Measurements from ENCODE around the gene OR4K1.
"Not testable (repeated sequence)": the region's sequence is repeated elsewhere in the genome, so short reads cannot be mapped to it uniquely, and the experiment has no call there.

Gene OR4K1

GRCh38 chr14:19930617-19931016, at the start of gene OR4K1:
OR4K1 (plus strand) TSS chr14:19930917; CDS start chr14:19935667, 4,750 bp downstream.
- Mint-ChIP-seq H3K27ac (no peak within 1 kb of the TSS), H3K4me1 (no peaks in the 10 kb centered on the region), H3K4me3 (no peak within 1 kb of the TSS), H3K9me3 (peaks cover 2% of the 10 kb centered on the region), H3K27me3 (no peaks in the 10 kb centered on the region), H3K36me3 (no peaks in the 10 kb centered on the region)
- ATAC-seq, result no peak

GRCh38 chr14:19895282-19895681, 35.4 kb upstream of the OR4K1 start:
- no peak overlapping the region for H3K4me3 Mint-ChIP-seq
- H3K4me1 Mint-ChIP-seq, result no peaks in the 10 kb centered on the region
- no peaks in the 10 kb centered on the region for H3K27me3 Mint-ChIP-seq
- H3K27ac Mint-ChIP-seq, result no peak overlapping the region
- H3K36me3 Mint-ChIP-seq, result no peaks in the 10 kb centered on the region
- peaks cover 8% of the 10 kb centered on the region for H3K9me3 Mint-ChIP-seq
- ATAC-seq, result no peak

- H3K36me3 Mint-ChIP-seq, result no peaks in the 10 kb centered on the region
- H3K4me3 Mint-ChIP-seq, result no peak overlapping the region
- H3K4me1 Mint-ChIP-seq, result no peaks in the 10 kb centered on the region
- no peak overlapping the region for H3K27ac Mint-ChIP-seq
- peaks cover 15% of the 10 kb centered on the region for H3K9me3 Mint-ChIP-seq
- peak; percentile 16 for ATAC-seq
- no peaks in the 10 kb centered on the region for H3K27me3 Mint-ChIP-seq
These were observed 29.7 kb upstream of the OR4K1 start for GRCh38 chr14:19900999-19901398.

GRCh38 chr14:19902409-19902808, 28.3 kb upstream of the OR4K1 start:
- H3K9me3 Mint-ChIP-seq, result peaks cover 9% of the 10 kb centered on the region
- no peaks in the 10 kb centered on the region for H3K4me1 Mint-ChIP-seq
- H3K36me3 Mint-ChIP-seq, result no peaks in the 10 kb centered on the region
- ATAC-seq, result no peak
- H3K27me3 Mint-ChIP-seq, result no peaks in the 10 kb centered on the region
- no peak overlapping the region for H3K4me3 Mint-ChIP-seq
- H3K27ac Mint-ChIP-seq, result no peak overlapping the region

GRCh38 chr14:19906665-19907064, 24.1 kb upstream of the OR4K1 start:
- Mint-ChIP-seq H3K4me1 (no peaks in the 10 kb centered on the region), H3K9me3 (peaks cover 5% of the 10 kb centered on the region), H3K36me3 (no peaks in the 10 kb centered on the region), H3K27ac (no peak overlapping the region), H3K27me3 (no peaks in the 10 kb centered on the region), H3K4me3 (no peak overlapping the region)
- no peak for ATAC-seq

- Mint-ChIP-seq H3K9me3 (peaks cover 4% of the 10 kb centered on the region), H3K4me1 (no peaks in the 10 kb centered on the region), H3K27me3 (no peaks in the 10 kb centered on the region), H3K4me3 (no peak overlapping the region), H3K27ac (no peak overlapping the region), H3K36me3 (no peaks in the 10 kb centered on the region)
- no peak for ATAC-seq
These were observed 19.6 kb upstream of the OR4K1 start for GRCh38 chr14:19911114-19911513.

GRCh38 chr14:19917243-19917642, 13.5 kb upstream of the OR4K1 start:
- no peak for ATAC-seq
- H3K4me3 Mint-ChIP-seq, result no peak overlapping the region
- no peaks in the 10 kb centered on the region for H3K9me3 Mint-ChIP-seq
- no peaks in the 10 kb centered on the region for H3K36me3 Mint-ChIP-seq
- no peak overlapping the region for H3K27ac Mint-ChIP-seq
- H3K27me3 Mint-ChIP-seq, result no peaks in the 10 kb centered on the region
- no peaks in the 10 kb centered on the region for H3K4me1 Mint-ChIP-seq

- H3K36me3 Mint-ChIP-seq, result no peaks in the 10 kb centered on the region
- H3K9me3 Mint-ChIP-seq, result no peaks in the 10 kb centered on the region
- ATAC-seq, result no peak
- H3K27me3 Mint-ChIP-seq, result no peaks in the 10 kb centered on the region
- no peak overlapping the region for H3K4me3 Mint-ChIP-seq
- no peak overlapping the region for H3K27ac Mint-ChIP-seq
- no peaks in the 10 kb centered on the region for H3K4me1 Mint-ChIP-seq
These were observed 12.7 kb upstream of the OR4K1 start for GRCh38 chr14:19917955-19918518.

GRCh38 chr14:19918553-19919264, 12.0 kb upstream of the OR4K1 start:
- Mint-ChIP-seq H3K4me1 (no peaks in the 10 kb centered on the region), H3K4me3 (no peak overlapping the region), H3K36me3 (no peaks in the 10 kb centered on the region), H3K27ac (no peak overlapping the region), H3K27me3 (no peaks in the 10 kb centered on the region), H3K9me3 (no peaks in the 10 kb centered on the region)
- no peak for ATAC-seq

- ATAC-seq, result no peak
These were observed 10.6 kb upstream of the OR4K1 start, which contains the start of gene OR4K5 for GRCh38 chr14:19920021-19920657. OR4K5 (plus strand) TSS chr14:19920607; CDS start chr14:19920607, 0 bp downstream.

GRCh38 chr14:19941668-19942067, 11.0 kb downstream of the OR4K1 start:
- H3K36me3 Mint-ChIP-seq, result no peaks in the 10 kb centered on the region
- no peak overlapping the region for H3K4me3 Mint-ChIP-seq
- H3K4me1 Mint-ChIP-seq, result no peaks in the 10 kb centered on the region
- peaks cover under 1% of the 10 kb centered on the region for H3K9me3 Mint-ChIP-seq
- ATAC-seq, result no peak
- H3K27me3 Mint-ChIP-seq, result no peaks in the 10 kb centered on the region
- no peak overlapping the region for H3K27ac Mint-ChIP-seq

More at GRCh38 chr14:19920021-19920657, 10.6 kb upstream of the OR4K1 start, which contains the start of gene OR4K5:
- no peaks in the 10 kb centered on the region for H3K36me3 Mint-ChIP-seq
- H3K4me1 Mint-ChIP-seq, result no peaks in the 10 kb centered on the region
- no peaks in the 10 kb centered on the region for H3K27me3 Mint-ChIP-seq
- H3K9me3 Mint-ChIP-seq, result no peaks in the 10 kb centered on the region
- no peak within 1 kb of the TSS for H3K4me3 Mint-ChIP-seq
- no peak within 1 kb of the TSS for H3K27ac Mint-ChIP-seq

- ATAC-seq, result no peak
- Mint-ChIP-seq H3K9me3 (peaks cover 3% of the 10 kb centered on the region), H3K4me1 (no peaks in the 10 kb centered on the region), H3K36me3 (no peaks in the 10 kb centered on the region), H3K4me3 (no peak overlapping the region), H3K27me3 (no peaks in the 10 kb centered on the region), H3K27ac (no peak overlapping the region)
These were observed 16.8 kb downstream of the OR4K1 start for GRCh38 chr14:19947413-19948090.

GRCh38 chr14:19949218-19949617, 18.5 kb downstream of the OR4K1 start:
- no peaks in the 10 kb centered on the region for H3K4me1 Mint-ChIP-seq
- peaks cover 3% of the 10 kb centered on the region for H3K9me3 Mint-ChIP-seq
- H3K36me3 Mint-ChIP-seq, result no peaks in the 10 kb centered on the region
- no peak overlapping the region for H3K4me3 Mint-ChIP-seq
- H3K27me3 Mint-ChIP-seq, result no peaks in the 10 kb centered on the region
- no peak overlapping the region for H3K27ac Mint-ChIP-seq
- ATAC-seq, result no peak

GRCh38 chr14:19969735-19970134, 39.0 kb downstream of the OR4K1 start:
- H3K4me1 Mint-ChIP-seq, H3K9me3 Mint-ChIP-seq, H3K27me3 Mint-ChIP-seq, H3K27ac Mint-ChIP-seq, H3K36me3 Mint-ChIP-seq, ATAC-seq, H3K4me3 Mint-ChIP-seq: not testable (repeated sequence)

GRCh38 chr14:19974844-19975243, 44.1 kb downstream of the OR4K1 start:
- peaks cover 4% of the 10 kb centered on the region for H3K9me3 Mint-ChIP-seq
- no peak overlapping the region for H3K27ac Mint-ChIP-seq
- no peak for ATAC-seq
- no peaks in the 10 kb centered on the region for H3K4me1 Mint-ChIP-seq
- no peaks in the 10 kb centered on the region for H3K27me3 Mint-ChIP-seq
- no peaks in the 10 kb centered on the region for H3K36me3 Mint-ChIP-seq
- H3K4me3 Mint-ChIP-seq, result no peak overlapping the region
